A673 (cell line): Measurements from ENCODE around the gene ZDHHC20. TPM values are rescaled to one million over a fixed set of nuclear protein-coding genes. Genes with fewer than 3 reads are reported as not detected.

ENCODE experiments used
- BruUV-seq: library from RNA; stranded (reverse); fragments of 400-500 nt; replicated peaks from 2 replicates; lab custom pipeline; 2021; lab: Mats Ljungman, UMichigan
- CTCF ChIA-PET: fragments of 300-600 bp; sonication (Branson Sonifier 250); formaldehyde crosslinking; loops from one replicate; lab custom pipeline; 2022; ENCODE audit warnings: antibody characterized with exemption; lab: Charles Lee
- POLR2A ChIA-PET: fragments of 300-600 bp; sonication (Branson Sonifier 250); formaldehyde crosslinking; loops from one replicate; lab custom pipeline; 2022; ENCODE audit warnings: antibody characterized with exemption; ENCODE audit not compliant: low non-redundant PET; lab: Charles Lee
- DNase-seq: peaks from one replicate; pipeline ENCODE4 v3.0.0-alpha.2; 2015; ENCODE audit warnings: low spot score
- H3K27ac ChIP-seq: fragments of 200-600 bp; sonication (generic); 2 replicates; pipeline ENCODE4 v1.5.1; 2016; ENCODE audit warnings: mixed run types, low read depth, mild to moderate bottlenecking, mixed read lengths, antibody characterized with exemption, low read length; ENCODE audit not compliant: poor library complexity, severe bottlenecking
- H3K27me3 ChIP-seq: fragments of 200-600 bp; sonication (generic); replicated peaks from 2 replicates; pipeline ENCODE4 v1.6.1; 2017; ENCODE audit warnings: mixed run types, low read depth, mild to moderate bottlenecking, mixed read lengths, antibody characterized with exemption, low read length; ENCODE audit not compliant: insufficient read depth, poor library complexity
- H3K36me3 ChIP-seq: fragments of 200-600 bp; sonication (generic); 2 replicates; pipeline ENCODE4 v1.6.1; 2016; ENCODE audit warnings: mixed run types, mild to moderate bottlenecking, mixed read lengths, antibody characterized with exemption, low read length; ENCODE audit not compliant: insufficient read depth, poor library complexity, severe bottlenecking
- H3K4me1 ChIP-seq: fragments of 200-600 bp; sonication (generic); 2 replicates; pipeline ENCODE4 v1.6.1; 2017; ENCODE audit warnings: mixed run types, mild to moderate bottlenecking, mixed read lengths, antibody characterized with exemption, low read length; ENCODE audit not compliant: insufficient read depth, poor library complexity, severe bottlenecking
- H3K4me3 ChIP-seq: fragments of 200-600 bp; sonication (generic); 2 replicates; pipeline ENCODE4 v1.5.1; 2016; ENCODE audit warnings: low read depth, mixed run types, mild to moderate bottlenecking, mixed read lengths, low read length; ENCODE audit not compliant: poor library complexity, severe bottlenecking
- H3K9me3 ChIP-seq: fragments of 200-600 bp; sonication (generic); 2 replicates; pipeline ENCODE4 v1.6.1; 2016; ENCODE audit warnings: mixed run types, low read depth, mild to moderate bottlenecking, mixed read lengths, antibody characterized with exemption, low read length; ENCODE audit not compliant: poor library complexity, severe bottlenecking
- CTCF ChIP-seq: fragments of 300-800, 200-600 bp; sonication (generic); conservative IDR thresholded peaks from 2 replicates; pipeline ENCODE4 v1.5.1; 2017; ENCODE audit warnings: low read depth, mild to moderate bottlenecking, antibody characterized with exemption, low read length, moderate library complexity, mixed read lengths
- EZH2 ChIP-seq: fragments of 200-600 bp; sonication (generic); IDR thresholded peaks from 2 replicates; pipeline ENCODE4 v1.6.1; 2017; ENCODE audit warnings: borderline replicate concordance, low read depth, mild to moderate bottlenecking, mixed read lengths, antibody characterized with exemption, low read length; ENCODE audit not compliant: poor library complexity, severe bottlenecking
- intact Hi-C: fragments of 100-400 bp; cut with micrococcal nuclease; formaldehyde crosslinking; loops from one replicate; pipeline ENCODE4 v1.10.0; 2022; ENCODE audit not compliant: unreplicated experiment
- total RNA-seq: library from RNA; stranded (reverse); gene quantifications from 2 replicates; pipeline ENCODE4 v1.2.3, GENCODE V29; 2021

The ZDHHC20 gene
- total RNA-seq, 1 experiment from 2014 or later: 98.9 TPM

GRCh38 chr13:21342699-21343442 is 116.2 kb downstream of the ZDHHC20 start:
- Histone ChIP-seq H3K9me3 (no peaks in the 10 kb centered on the region), H3K27ac (no peak overlapping the region), H3K36me3 (no peaks in the 10 kb centered on the region), H3K4me3 (no peak overlapping the region), H3K4me1 (no peaks in the 10 kb centered on the region), H3K27me3 (no peaks in the 10 kb centered on the region)
- CTCF ChIA-PET: no interaction called here
- BruUV-seq: no TSS peak
- POLR2A ChIA-PET: no interaction called here
- intact Hi-C loops: no loop called here
- no peak for DNase-seq
- TF ChIP-seq EZH2: no peak
- no peak for TF ChIP-seq CTCF

- Histone ChIP-seq H3K4me3 (no peak overlapping the region), H3K27ac (no peak overlapping the region), H3K4me1 (no peaks in the 10 kb centered on the region), H3K9me3 (no peaks in the 10 kb centered on the region), H3K27me3 (no peaks in the 10 kb centered on the region), H3K36me3 (no peaks in the 10 kb centered on the region)
- no peak for TF ChIP-seq CTCF
- TF ChIP-seq EZH2: no peak
- CTCF ChIA-PET: no interaction called here
- BruUV-seq: no TSS peak
- intact Hi-C loops: no loop called here
- POLR2A ChIA-PET: no interaction called here
- no peak for DNase-seq
Observed at GRCh38 chr13:21341637-21342422, 117.3 kb downstream of the ZDHHC20 start.

GRCh38 chr13:21338639-21339278 is 120.3 kb downstream of the ZDHHC20 start:
- TF ChIP-seq CTCF (no peak), EZH2 (no peak)
- no peaks in the 10 kb centered on the region for H3K36me3 ChIP-seq
- no peak for DNase-seq
- no peaks in the 10 kb centered on the region for H3K4me1 ChIP-seq
- H3K4me3 ChIP-seq: no peak overlapping the region
- ChIA-PET CTCF (no interaction called here), POLR2A (no interaction called here)
- no peak overlapping the region for H3K27ac ChIP-seq
- H3K27me3 ChIP-seq: no peaks in the 10 kb centered on the region
- intact Hi-C loops: no loop called here
- BruUV-seq: no TSS peak
- H3K9me3 ChIP-seq: no peaks in the 10 kb centered on the region
